ENCODE measurements around the gene SOX9.
A peak's percentile ranks its signal among the peaks of the same experiment; 100 is the strongest.
"Not testable (repeated sequence)": the region's sequence is repeated elsewhere in the genome, so short reads cannot be mapped to it uniquely, and the experiment has no call there.

The SOX9 gene

DNA sequence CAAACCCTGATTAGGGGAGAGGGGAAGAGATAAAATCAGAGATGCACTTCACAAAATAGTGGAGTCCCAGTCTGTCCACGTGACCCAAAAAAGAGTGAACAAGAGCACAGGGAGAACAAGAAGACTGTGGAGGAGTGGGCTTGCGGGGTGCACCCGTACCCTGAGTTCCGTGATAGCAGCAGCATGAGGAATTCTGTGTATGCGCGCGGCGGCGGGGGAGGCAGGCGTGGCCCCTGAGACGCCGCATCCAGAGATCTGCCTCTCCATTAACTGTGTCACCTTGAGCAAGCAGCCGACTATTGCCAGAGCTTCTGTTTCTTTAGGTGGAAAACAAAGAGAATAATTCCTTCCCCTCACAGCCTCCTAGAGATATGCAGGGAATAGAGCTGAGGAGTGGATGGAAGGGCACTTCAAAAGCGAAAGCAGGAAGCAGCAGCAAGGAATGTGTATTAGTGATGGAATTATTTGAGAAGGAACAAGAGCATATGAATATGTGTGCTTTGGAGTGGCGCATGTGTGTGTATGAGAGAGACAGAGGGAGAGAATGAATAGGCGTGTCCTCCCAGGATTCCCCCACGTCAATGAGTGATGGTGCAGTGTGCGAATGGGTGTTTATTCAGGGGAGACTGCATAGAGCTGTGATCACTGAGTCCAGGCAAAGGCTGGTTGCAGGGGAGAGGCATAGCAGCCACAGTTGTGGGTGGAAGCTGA lies 10.4 kb upstream of the SOX9 start:
- Histone ChIP-seq H3K4me3 (ENCODE audit: low read depth in 1 of 2, low read length in 2 of 2) (peak overlapping the region; percentile 45 to 50), H3K36me3 (ENCODE audit: control insufficient read depth in 1 of 2, insufficient read depth in 2 of 2, low read length in 2 of 2) (no peaks in the 10 kb centered on the region), H3K27ac (ENCODE audit: low read depth, low read length) (no peak overlapping the region), H3K9ac (ENCODE audit: low read depth in 1 of 2, low read length in 2 of 2) (no peak overlapping the region), H3K9me3 (ENCODE audit: control insufficient read depth in 1 of 2, low read length in 2 of 2) (no peaks in the 10 kb centered on the region), H3K4me1 (ENCODE audit: control insufficient read depth in 1 of 2, insufficient read depth in 2 of 2, low read length in 2 of 2) (no peaks in the 10 kb centered on the region), H3K27me3 (ENCODE audit: control insufficient read depth in 1 of 2, insufficient read depth in 2 of 2, low read length in 2 of 2) (peaks cover 0 to 5% of the 10 kb centered on the region in 2 donors)

DNA sequence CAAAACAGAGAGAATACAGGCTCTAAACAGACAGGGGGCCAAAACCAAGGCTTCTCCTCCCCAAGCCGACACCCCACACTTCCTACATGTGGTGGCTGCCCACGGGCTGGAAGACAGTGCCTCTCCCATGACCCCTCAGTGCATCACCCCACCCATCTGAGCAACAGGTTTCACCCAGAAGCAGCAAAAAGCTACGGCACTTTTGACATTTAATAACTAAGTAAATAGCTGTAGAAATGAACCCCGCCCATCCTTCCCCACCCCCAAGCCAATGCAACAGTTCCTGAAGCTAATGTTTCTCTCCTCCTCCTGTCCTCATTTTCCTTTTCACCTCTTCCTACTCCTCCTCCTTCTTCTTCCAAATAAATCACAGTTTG lies 9.9 kb upstream of the SOX9 start:
- H3K9me3 ChIP-seq (ENCODE audit: control insufficient read depth in 1 of 2, low read length in 2 of 2): no peaks in the 10 kb centered on the region
- no peak overlapping the region for H3K27ac ChIP-seq (ENCODE audit: low read depth, low read length)
- no peaks in the 10 kb centered on the region for H3K4me1 ChIP-seq (ENCODE audit: control insufficient read depth in 1 of 2, insufficient read depth in 2 of 2, low read length in 2 of 2)
- no peak overlapping the region for H3K9ac ChIP-seq (ENCODE audit: low read depth in 1 of 2, low read length in 2 of 2)
- H3K36me3 ChIP-seq (ENCODE audit: control insufficient read depth in 1 of 2, insufficient read depth in 2 of 2, low read length in 2 of 2): no peaks in the 10 kb centered on the region
- H3K4me3 ChIP-seq (ENCODE audit: low read depth in 1 of 2, low read length in 2 of 2): peak overlapping the region; percentile 45 to 50
- H3K27me3 ChIP-seq (ENCODE audit: control insufficient read depth in 1 of 2, insufficient read depth in 2 of 2, low read length in 2 of 2): peaks cover 3 to 9% of the 10 kb centered on the region in 2 donors

DNA sequence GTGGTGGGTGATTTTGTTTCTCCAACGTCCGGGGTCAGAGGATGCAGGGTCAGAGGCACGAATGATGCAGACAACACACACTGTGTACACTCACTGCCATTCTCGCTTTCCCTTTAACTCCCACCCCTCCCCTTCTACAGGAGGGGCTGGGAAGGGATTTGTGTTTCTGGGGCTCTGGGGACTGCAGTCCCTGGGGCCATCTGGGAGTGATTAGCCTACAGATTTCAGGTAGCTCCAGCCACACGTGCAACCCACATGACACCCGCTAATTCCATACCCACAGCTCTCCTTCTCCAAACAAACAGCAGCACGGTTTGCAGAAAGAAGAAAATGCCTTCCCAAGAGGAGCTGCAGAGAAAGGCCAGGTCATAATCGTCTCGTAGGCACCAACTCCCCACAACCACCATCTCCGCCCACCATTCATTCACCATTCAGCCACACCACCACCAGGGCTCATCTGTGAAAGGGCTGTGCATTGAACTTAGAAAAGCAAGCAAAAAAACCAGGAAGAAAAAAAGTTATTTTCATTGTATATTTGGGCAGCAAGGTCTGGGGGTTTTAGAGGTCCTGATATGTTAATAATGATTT lies 9.4 kb upstream of the SOX9 start:
- H3K4me1 ChIP-seq (ENCODE audit: control insufficient read depth in 1 of 2, insufficient read depth in 2 of 2, low read length in 2 of 2): no peaks in the 10 kb centered on the region
- no peak overlapping the region for H3K9ac ChIP-seq (ENCODE audit: low read depth in 1 of 2, low read length in 2 of 2)
- peaks cover 8 to 14% of the 10 kb centered on the region in 2 donors for H3K27me3 ChIP-seq (ENCODE audit: control insufficient read depth in 1 of 2, insufficient read depth in 2 of 2, low read length in 2 of 2)
- no peaks in the 10 kb centered on the region for H3K36me3 ChIP-seq (ENCODE audit: control insufficient read depth in 1 of 2, insufficient read depth in 2 of 2, low read length in 2 of 2)
- H3K27ac ChIP-seq (ENCODE audit: low read depth, low read length): no peak overlapping the region
- H3K9me3 ChIP-seq (ENCODE audit: control insufficient read depth in 1 of 2, low read length in 2 of 2): no peaks in the 10 kb centered on the region
- no peak overlapping the region for H3K4me3 ChIP-seq (ENCODE audit: low read depth in 1 of 2, low read length in 2 of 2)

DNA sequence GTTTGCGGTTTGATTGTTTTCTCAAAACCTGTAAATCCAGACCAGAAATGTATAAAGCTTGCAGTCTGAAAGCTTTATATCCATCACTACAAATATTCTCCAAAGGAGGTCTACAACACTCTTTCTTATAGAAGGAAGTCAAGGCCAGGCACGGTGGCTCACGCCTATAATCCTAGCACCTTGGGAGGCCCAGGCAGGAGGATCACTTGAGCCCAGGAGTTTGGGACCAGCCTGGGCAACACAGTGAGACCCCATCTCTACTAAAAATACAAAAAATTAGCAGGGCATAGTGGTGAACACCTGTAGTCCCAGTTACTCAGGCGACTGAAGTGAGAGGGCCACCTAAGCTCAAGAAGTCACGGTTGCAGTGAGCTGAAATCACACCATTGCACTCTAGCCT lies 8.9 kb upstream of the SOX9 start:
- not testable (repeated sequence) for H3K4me1 ChIP-seq (ENCODE audit: control insufficient read depth in 1 of 2, insufficient read depth in 2 of 2, low read length in 2 of 2); H3K27ac ChIP-seq (ENCODE audit: low read depth, low read length); H3K9me3 ChIP-seq (ENCODE audit: control insufficient read depth in 1 of 2, low read length in 2 of 2); H3K9ac ChIP-seq (ENCODE audit: low read depth in 1 of 2, low read length in 2 of 2); H3K36me3 ChIP-seq (ENCODE audit: control insufficient read depth in 1 of 2, insufficient read depth in 2 of 2, low read length in 2 of 2); H3K4me3 ChIP-seq (ENCODE audit: low read depth in 1 of 2, low read length in 2 of 2)
- peaks cover 13 to 19% of the 10 kb centered on the region in 2 donors for H3K27me3 ChIP-seq (ENCODE audit: control insufficient read depth in 1 of 2, insufficient read depth in 2 of 2, low read length in 2 of 2)

DNA sequence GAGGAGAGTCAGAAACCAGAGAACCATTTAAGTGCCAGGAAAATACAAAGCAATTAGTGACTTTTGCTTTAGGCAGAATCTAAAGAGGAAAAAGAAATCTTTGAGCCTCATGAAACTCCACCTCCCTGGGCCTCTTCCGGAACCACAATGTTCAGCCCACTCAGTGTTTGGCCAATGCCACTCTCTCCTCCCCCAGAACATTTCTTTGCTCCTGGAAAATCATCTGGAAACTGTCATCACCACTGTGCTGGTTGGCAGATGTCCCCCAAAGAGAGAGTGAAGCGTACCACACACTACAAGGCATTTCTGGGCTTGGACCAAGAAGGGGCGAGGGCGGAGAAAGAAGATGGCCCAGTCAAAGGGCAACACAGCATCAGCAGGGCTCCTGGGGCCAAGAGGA lies 7.1 kb upstream of the SOX9 start:
- peaks cover 4 to 13% of the 10 kb centered on the region in 2 donors for H3K4me1 ChIP-seq (ENCODE audit: control insufficient read depth in 1 of 2, insufficient read depth in 2 of 2, low read length in 2 of 2)
- no peak overlapping the region for H3K9ac ChIP-seq (ENCODE audit: low read depth in 1 of 2, low read length in 2 of 2)
- H3K27me3 ChIP-seq (ENCODE audit: control insufficient read depth in 1 of 2, insufficient read depth in 2 of 2, low read length in 2 of 2): peaks cover 27 to 36% of the 10 kb centered on the region in 2 donors
- no peak overlapping the region for H3K4me3 ChIP-seq (ENCODE audit: low read depth in 1 of 2, low read length in 2 of 2)
- no peaks in the 10 kb centered on the region for H3K36me3 ChIP-seq (ENCODE audit: control insufficient read depth in 1 of 2, insufficient read depth in 2 of 2, low read length in 2 of 2)
- no peak overlapping the region for H3K27ac ChIP-seq (ENCODE audit: low read depth, low read length)
- no peaks in the 10 kb centered on the region for H3K9me3 ChIP-seq (ENCODE audit: control insufficient read depth in 1 of 2, low read length in 2 of 2)

DNA sequence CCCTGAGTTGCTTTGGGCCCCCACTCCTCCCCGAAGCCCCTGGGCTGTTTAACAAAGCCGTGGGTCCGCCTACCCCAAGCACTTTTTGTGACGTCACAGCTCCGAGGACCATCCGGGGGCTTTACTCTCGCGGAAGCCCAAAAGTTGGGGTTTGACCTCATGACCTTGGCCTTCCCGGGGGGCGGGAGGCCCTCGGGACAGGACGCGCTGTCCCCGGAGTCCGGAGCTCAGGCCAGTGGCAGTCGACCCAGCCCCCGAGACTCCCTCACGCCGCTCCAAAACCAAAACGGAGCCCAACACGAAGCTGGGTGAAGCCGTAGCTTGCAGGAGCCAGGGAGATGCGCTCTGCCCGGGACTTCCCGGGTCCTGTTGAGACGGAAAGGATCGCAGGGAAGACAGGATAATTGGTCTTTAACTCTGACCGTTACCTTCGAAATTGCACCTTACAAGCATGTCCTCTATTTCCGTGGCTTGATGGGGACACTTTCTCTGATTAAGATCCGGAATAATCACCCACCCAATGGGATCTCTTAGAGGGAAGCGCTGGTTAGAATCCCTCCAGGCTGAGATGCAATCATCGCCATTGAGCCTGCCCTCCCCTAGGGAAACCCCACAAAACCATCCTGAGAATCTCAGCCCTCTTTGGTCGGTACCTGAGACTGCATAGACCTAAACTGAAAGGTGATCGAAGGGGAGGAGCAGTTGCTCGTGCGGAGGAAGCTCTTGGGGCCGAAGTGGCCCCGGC lies 4.9 kb upstream of the SOX9 start:
- no peaks in the 10 kb centered on the region for H3K9me3 ChIP-seq (ENCODE audit: control insufficient read depth in 1 of 2, low read length in 2 of 2)
- no peak overlapping the region for H3K9ac ChIP-seq (ENCODE audit: low read depth in 1 of 2, low read length in 2 of 2)
- no peak overlapping the region for H3K27ac ChIP-seq (ENCODE audit: low read depth, low read length)
- no peak overlapping the region for H3K4me3 ChIP-seq (ENCODE audit: low read depth in 1 of 2, low read length in 2 of 2)
- no peaks in the 10 kb centered on the region for H3K36me3 ChIP-seq (ENCODE audit: control insufficient read depth in 1 of 2, insufficient read depth in 2 of 2, low read length in 2 of 2)
- peaks cover 8 to 19% of the 10 kb centered on the region in 2 donors for H3K4me1 ChIP-seq (ENCODE audit: control insufficient read depth in 1 of 2, insufficient read depth in 2 of 2, low read length in 2 of 2)
- H3K27me3 ChIP-seq (ENCODE audit: control insufficient read depth in 1 of 2, insufficient read depth in 2 of 2, low read length in 2 of 2): peaks cover 37 to 48% of the 10 kb centered on the region in 2 donors

DNA sequence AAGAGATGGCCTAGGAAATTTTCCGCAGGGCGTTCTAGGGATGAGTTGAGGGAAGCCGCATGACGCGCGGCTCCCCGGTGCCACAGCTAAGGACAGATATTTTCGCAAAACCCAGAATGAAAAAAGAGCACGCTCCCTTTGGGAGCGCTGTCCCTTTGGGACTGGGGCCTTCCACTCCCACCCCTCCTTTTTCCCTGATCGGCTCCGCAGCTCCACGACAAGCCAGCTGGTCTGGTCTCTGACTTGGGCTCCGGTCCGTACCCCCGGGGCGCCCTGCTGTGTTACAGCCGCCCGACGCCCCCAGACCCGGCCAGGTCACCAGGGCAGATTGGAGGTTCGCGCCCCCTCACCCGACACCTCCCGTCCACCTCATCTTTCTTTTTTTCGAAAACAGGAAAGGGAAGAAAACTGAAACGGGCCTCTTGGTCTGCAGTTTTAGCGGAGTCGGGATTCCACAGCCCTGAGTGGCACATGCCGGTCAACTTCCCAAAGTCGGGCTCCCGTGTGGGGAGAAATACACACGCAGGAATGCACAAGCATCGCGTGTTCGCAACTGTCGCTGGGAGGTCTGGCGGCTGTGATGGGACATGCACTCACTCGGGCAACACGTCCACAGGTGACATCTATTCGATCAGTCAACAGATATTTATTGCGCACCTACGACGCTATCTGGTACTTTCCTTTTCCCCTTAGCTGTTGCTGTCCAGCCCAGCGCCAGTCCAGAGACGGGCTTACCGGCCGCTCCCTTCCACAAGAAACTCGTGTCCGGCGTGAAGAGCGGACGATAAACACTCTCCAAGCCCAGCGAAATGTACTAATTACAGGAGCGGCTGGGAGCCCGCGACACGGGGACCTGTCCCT lies 3.9 kb upstream of the SOX9 start:
- H3K9me3 ChIP-seq (ENCODE audit: control insufficient read depth in 1 of 2, low read length in 2 of 2): no peaks in the 10 kb centered on the region
- peaks cover 37 to 48% of the 10 kb centered on the region in 2 donors for H3K27me3 ChIP-seq (ENCODE audit: control insufficient read depth in 1 of 2, insufficient read depth in 2 of 2, low read length in 2 of 2)
- H3K4me3 ChIP-seq (ENCODE audit: low read depth in 1 of 2, low read length in 2 of 2): peak overlapping the region; percentile 49 to 70
- peak overlapping the region; percentile 12 to 41 for H3K9ac ChIP-seq (ENCODE audit: low read depth in 1 of 2, low read length in 2 of 2)
- H3K27ac ChIP-seq (ENCODE audit: low read depth, low read length): no peak overlapping the region
- no peaks in the 10 kb centered on the region for H3K36me3 ChIP-seq (ENCODE audit: control insufficient read depth in 1 of 2, insufficient read depth in 2 of 2, low read length in 2 of 2)
- peaks cover 8 to 21% of the 10 kb centered on the region in 2 donors for H3K4me1 ChIP-seq (ENCODE audit: control insufficient read depth in 1 of 2, insufficient read depth in 2 of 2, low read length in 2 of 2)

DNA sequence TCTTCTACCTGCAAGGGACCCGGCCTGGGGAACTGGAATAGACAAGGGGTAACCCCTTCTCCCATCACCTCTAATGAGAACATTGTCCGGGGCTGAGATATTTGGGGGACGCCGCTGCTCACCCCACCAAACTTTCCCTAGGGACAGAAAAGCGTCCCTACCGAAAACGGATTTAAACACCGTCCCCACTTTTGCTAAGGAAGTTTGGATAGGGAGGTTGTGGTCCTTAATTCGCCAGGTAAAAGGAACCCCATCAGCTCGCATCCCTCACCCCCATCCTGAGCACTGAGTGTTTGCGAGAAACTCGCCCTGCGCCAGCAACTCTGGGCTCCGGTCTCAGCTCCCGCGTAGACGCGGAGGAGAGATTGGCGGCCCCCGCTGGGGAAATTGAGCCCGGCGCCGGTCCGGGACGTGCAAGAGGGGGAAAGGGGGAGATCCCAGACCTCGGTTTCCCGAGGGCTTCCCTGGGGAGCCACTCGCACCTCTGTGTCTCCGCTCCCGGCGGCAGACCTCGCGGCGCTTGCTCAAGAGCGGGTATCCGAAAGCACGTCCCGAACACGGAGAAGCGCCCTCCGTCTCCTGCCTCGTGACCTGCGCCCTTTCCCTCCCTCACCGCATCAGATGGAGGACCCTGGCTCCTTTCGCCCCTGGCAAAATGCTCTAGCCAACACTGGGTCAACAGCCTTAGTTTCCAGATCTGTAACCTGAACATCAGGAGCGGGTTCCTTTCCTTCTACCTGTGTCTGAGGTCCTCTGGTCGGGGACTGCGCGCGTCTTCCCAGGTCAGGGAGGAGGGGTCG lies 3.1 kb upstream of the SOX9 start:
- Histone ChIP-seq H3K27ac (ENCODE audit: low read depth, low read length) (no peak overlapping the region), H3K4me1 (ENCODE audit: control insufficient read depth in 1 of 2, insufficient read depth in 2 of 2, low read length in 2 of 2) (peaks cover 8 to 21% of the 10 kb centered on the region in 2 donors), H3K9ac (ENCODE audit: low read depth in 1 of 2, low read length in 2 of 2) (peak overlapping the region; percentile 12 to 41), H3K9me3 (ENCODE audit: control insufficient read depth in 1 of 2, low read length in 2 of 2) (no peaks in the 10 kb centered on the region), H3K27me3 (ENCODE audit: control insufficient read depth in 1 of 2, insufficient read depth in 2 of 2, low read length in 2 of 2) (peaks cover 37 to 48% of the 10 kb centered on the region in 2 donors), H3K36me3 (ENCODE audit: control insufficient read depth in 1 of 2, insufficient read depth in 2 of 2, low read length in 2 of 2) (peaks cover 0 to under 1% of the 10 kb centered on the region in 2 donors), H3K4me3 (ENCODE audit: low read depth in 1 of 2, low read length in 2 of 2) (peak overlapping the region; percentile 49 to 70)

DNA sequence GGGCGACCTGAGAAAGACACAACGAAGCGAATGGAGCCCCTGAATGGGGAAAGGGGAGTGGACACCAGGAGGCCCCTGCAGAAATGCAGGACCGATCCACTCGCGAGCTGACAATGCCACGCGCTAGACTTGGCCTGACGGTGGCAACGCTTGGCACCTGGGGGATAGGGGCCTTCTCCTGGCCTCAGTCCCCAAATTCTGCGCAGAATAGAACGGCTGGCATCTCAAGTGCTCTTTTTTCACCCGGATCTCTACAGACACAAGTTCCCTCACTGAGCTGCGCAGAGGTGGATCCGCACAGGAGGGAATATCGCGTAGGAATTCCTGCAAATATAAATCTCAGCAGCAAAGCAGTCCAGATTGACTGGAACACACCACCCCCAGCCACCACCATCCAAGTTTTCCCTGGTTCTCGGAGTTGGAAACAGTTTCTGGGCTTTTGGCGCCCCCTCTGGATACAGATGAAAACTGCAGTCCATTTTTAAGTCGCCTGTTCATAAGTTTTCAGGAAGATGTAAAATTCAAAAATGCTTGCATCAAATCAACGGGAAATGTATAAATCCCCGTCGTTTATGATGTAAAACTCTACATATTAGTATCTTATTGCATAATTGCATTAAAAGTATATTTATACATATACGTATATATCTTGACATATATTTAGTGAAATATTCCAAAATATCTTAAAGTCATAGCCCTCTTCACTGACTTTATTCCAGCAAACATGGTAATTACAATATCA lies 2.3 kb upstream of the SOX9 start:
- Histone ChIP-seq H3K9ac (ENCODE audit: low read depth in 1 of 2, low read length in 2 of 2) (peak overlapping the region in 1 of 2 donors; percentile 30), H3K36me3 (ENCODE audit: control insufficient read depth in 1 of 2, insufficient read depth in 2 of 2, low read length in 2 of 2) (peaks cover 0 to 7% of the 10 kb centered on the region in 2 donors), H3K4me1 (ENCODE audit: control insufficient read depth in 1 of 2, insufficient read depth in 2 of 2, low read length in 2 of 2) (peaks cover 12 to 21% of the 10 kb centered on the region in 2 donors), H3K27ac (ENCODE audit: low read depth, low read length) (no peak overlapping the region), H3K27me3 (ENCODE audit: control insufficient read depth in 1 of 2, insufficient read depth in 2 of 2, low read length in 2 of 2) (peaks cover 37 to 48% of the 10 kb centered on the region in 2 donors), H3K9me3 (ENCODE audit: control insufficient read depth in 1 of 2, low read length in 2 of 2) (no peaks in the 10 kb centered on the region), H3K4me3 (ENCODE audit: low read depth in 1 of 2, low read length in 2 of 2) (peak overlapping the region; percentile 49 to 70)

Measured in duodenal mucosa (tissue), 2 donors.